ENCODE data around the gene SMYD3. TPM values are rescaled to one million over a fixed set of nuclear protein-coding genes. Genes with fewer than 3 reads are reported as not detected.

The SMYD3 gene
- total RNA-seq, 1 donor from 2014 or later: 23.9 TPM

DNA sequence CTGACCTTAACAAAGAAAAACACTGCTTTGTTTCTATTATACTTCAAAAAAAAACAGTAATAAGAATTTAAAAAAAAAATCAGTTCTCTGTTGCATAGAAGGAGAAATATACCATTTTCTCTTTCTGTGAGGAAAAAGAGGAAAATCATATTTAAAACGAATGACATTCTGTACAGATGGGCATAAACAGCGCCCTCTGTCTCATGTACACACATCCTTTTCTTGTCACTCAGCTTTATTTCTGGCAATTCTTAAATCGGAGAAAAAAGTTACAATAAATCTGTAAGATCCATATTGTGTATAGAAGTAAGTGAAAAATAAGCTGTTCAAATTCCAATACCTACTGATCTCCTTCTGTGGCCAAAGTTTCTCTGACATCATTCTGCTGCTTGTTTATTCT lies 245.4 kb downstream of the SMYD3 start:
- intact Hi-C loops (cut with micrococcal nuclease): no loop called here
- peaks cover 21% of the 10 kb centered on the region for H3K9me3 Mint-ChIP-seq
- H3K4me1 Mint-ChIP-seq: no peaks in the 10 kb centered on the region
- no peak for DNase-seq
- H3K36me3 Mint-ChIP-seq (ENCODE audit: low read depth): no peaks in the 10 kb centered on the region
- no peak overlapping the region for H3K27ac Mint-ChIP-seq
- no peak overlapping the region for H3K4me3 Mint-ChIP-seq
- no peaks in the 10 kb centered on the region for H3K27me3 Mint-ChIP-seq

DNA sequence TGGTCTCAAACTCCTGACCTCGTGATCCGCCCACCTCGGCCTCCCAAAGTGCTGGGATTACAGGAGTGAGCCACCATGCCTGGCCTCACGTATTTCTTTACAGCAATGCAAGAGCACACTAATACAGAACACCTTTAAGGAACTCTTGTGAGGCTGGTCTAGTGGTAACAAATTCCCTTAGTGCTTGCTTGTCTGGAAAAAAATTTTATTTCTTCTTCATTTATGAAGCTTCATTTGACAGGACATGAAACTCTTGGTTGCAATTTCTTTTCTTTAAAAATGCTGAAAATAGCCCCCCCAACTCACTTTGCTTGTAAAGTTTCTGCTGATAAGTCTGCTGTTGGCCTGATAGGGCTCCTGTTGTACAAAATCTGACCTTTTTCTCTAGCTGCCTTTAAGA lies 248.8 kb downstream of the SMYD3 start:
- H3K27me3 Mint-ChIP-seq: no peaks in the 10 kb centered on the region
- H3K36me3 Mint-ChIP-seq (ENCODE audit: low read depth): no peaks in the 10 kb centered on the region
- no peak overlapping the region for H3K4me3 Mint-ChIP-seq
- intact Hi-C loops (cut with micrococcal nuclease): no loop called here
- H3K4me1 Mint-ChIP-seq: no peaks in the 10 kb centered on the region
- peaks cover 21% of the 10 kb centered on the region for H3K9me3 Mint-ChIP-seq
- H3K27ac Mint-ChIP-seq: no peak overlapping the region
- no peak for DNase-seq

- Mint-ChIP-seq H3K9me3 (peaks cover 16% of the 10 kb centered on the region), H3K27me3 (no peaks in the 10 kb centered on the region), H3K36me3 (ENCODE audit: low read depth) (no peaks in the 10 kb centered on the region), H3K4me3 (no peak overlapping the region), H3K27ac (no peak overlapping the region), H3K4me1 (no peaks in the 10 kb centered on the region)
- DNase-seq: no peak
- intact Hi-C loops (cut with micrococcal nuclease): no loop called here
These were observed 251.3 kb downstream of the SMYD3 start for GRCh38 chr1:246255773-246256172.

DNA sequence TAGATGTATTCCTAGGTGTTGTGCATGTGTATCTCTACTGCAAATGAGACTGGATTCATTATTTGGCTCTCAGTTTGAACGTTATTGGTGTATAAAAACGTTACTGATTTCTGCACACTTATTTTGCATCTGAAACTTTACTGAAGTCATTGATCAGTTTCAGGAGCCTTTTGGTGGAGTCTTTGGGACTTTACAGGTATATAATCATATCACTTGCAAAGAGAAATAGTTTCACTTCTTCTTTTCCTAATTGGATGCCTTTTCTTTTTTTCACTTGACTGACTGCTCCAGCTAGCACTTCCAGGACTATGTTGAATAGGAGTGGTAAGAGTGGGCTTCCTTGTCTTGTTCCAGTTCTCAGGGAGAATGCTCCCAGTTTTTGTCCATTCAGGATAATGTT lies 252.2 kb downstream of the SMYD3 start:
- intact Hi-C loops (cut with micrococcal nuclease): no loop called here
- no peaks in the 10 kb centered on the region for H3K36me3 Mint-ChIP-seq (ENCODE audit: low read depth)
- peaks cover 16% of the 10 kb centered on the region for H3K9me3 Mint-ChIP-seq
- DNase-seq: no peak
- H3K27me3 Mint-ChIP-seq: no peaks in the 10 kb centered on the region
- H3K4me3 Mint-ChIP-seq: no peak overlapping the region
- H3K27ac Mint-ChIP-seq: no peak overlapping the region
- no peaks in the 10 kb centered on the region for H3K4me1 Mint-ChIP-seq

DNA sequence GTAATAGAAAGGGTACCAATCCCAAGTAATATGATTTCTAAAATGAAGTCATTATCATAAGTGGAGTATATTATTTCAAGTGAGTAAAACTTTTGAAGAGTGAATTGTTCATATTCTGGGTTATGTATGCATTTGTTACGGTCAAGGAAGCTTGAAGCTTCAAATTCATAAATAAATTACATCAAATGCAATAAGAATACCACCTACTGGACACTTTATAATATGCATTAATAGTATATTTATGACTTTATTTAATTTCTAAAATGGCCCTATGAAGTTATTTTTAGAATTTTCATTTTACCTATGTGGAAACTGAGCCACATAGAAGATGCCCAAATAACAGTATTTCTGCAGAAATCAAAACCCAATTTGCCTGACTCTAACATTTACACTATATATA lies 260.6 kb downstream of the SMYD3 start:
- H3K4me3 Mint-ChIP-seq: no peak overlapping the region
- no peak for DNase-seq
- H3K27me3 Mint-ChIP-seq: no peaks in the 10 kb centered on the region
- no peaks in the 10 kb centered on the region for H3K4me1 Mint-ChIP-seq
- intact Hi-C loops (cut with micrococcal nuclease): no loop called here
- H3K36me3 Mint-ChIP-seq (ENCODE audit: low read depth): no peaks in the 10 kb centered on the region
- no peak overlapping the region for H3K27ac Mint-ChIP-seq
- peaks cover 8% of the 10 kb centered on the region for H3K9me3 Mint-ChIP-seq

DNA sequence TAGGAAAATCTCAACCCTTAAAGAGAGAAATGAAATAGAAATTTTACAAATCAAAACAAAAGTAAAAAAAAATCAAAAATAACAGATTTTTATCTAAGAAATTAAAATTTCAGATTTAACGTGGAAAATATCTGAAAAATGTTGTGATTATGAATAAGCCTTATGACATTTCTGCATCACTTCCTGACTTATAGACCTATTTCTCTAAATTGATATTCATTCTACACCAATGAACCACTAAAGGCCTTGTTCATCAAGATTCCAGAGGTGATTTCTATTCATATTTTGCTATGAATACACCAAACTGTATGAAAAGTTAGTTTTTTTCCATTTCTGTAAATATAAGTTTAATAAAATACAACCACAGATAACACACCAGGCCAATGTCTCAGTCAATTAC lies 261.5 kb downstream of the SMYD3 start:
- H3K27me3 Mint-ChIP-seq: no peaks in the 10 kb centered on the region
- no peaks in the 10 kb centered on the region for H3K36me3 Mint-ChIP-seq (ENCODE audit: low read depth)
- DNase-seq: no peak
- intact Hi-C loops (cut with micrococcal nuclease): no loop called here
- no peaks in the 10 kb centered on the region for H3K4me1 Mint-ChIP-seq
- H3K4me3 Mint-ChIP-seq: no peak overlapping the region
- H3K27ac Mint-ChIP-seq: no peak overlapping the region
- H3K9me3 Mint-ChIP-seq: peaks cover 8% of the 10 kb centered on the region

DNA sequence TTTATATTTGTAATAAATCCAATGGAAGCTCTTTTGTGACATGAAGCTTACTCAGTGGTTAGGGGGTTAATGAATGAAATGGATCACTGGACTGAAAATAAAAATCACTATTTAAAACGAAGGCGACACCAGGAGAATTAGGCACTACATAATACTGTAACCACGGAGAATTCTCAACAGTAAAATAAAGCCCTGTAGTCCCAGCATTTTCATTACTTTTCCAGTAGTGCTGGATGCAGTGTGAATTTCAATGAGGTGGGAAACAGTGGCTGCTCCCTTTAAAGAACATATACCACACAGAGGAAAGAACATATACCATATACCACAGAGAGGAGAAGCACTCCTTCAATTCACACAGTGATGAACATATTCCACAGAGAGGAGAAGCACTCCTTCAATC lies 275.0 kb downstream of the SMYD3 start:
- intact Hi-C loops (cut with micrococcal nuclease): no loop called here
- H3K4me1 Mint-ChIP-seq: no peaks in the 10 kb centered on the region
- no peak for DNase-seq
- H3K27ac Mint-ChIP-seq: no peak overlapping the region
- no peaks in the 10 kb centered on the region for H3K27me3 Mint-ChIP-seq
- no peaks in the 10 kb centered on the region for H3K9me3 Mint-ChIP-seq
- no peaks in the 10 kb centered on the region for H3K36me3 Mint-ChIP-seq (ENCODE audit: low read depth)
- no peak overlapping the region for H3K4me3 Mint-ChIP-seq

DNA sequence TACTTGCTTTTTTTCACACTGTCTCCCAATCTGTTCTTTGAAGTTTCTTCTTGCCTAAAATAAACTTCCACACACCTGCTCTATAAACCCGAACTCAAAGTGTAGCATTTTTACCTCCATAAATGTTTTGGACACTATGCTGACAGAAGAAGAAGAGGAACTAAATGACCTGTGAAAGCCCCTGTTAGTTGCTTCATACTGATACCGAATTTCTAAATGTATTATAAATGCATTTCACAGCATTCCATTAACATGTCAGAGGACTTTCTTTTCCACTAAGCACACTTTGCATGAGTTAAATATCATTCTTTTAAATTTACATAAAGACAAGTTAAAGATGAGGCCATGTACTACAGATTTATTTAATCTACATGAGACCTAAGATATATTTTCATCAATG lies 281.0 kb downstream of the SMYD3 start:
- no peaks in the 10 kb centered on the region for H3K27me3 Mint-ChIP-seq
- no peak overlapping the region for H3K27ac Mint-ChIP-seq
- intact Hi-C loops (cut with micrococcal nuclease): no loop called here
- H3K9me3 Mint-ChIP-seq: no peaks in the 10 kb centered on the region
- DNase-seq: no peak
- no peaks in the 10 kb centered on the region for H3K36me3 Mint-ChIP-seq (ENCODE audit: low read depth)
- no peaks in the 10 kb centered on the region for H3K4me1 Mint-ChIP-seq
- no peak overlapping the region for H3K4me3 Mint-ChIP-seq

DNA sequence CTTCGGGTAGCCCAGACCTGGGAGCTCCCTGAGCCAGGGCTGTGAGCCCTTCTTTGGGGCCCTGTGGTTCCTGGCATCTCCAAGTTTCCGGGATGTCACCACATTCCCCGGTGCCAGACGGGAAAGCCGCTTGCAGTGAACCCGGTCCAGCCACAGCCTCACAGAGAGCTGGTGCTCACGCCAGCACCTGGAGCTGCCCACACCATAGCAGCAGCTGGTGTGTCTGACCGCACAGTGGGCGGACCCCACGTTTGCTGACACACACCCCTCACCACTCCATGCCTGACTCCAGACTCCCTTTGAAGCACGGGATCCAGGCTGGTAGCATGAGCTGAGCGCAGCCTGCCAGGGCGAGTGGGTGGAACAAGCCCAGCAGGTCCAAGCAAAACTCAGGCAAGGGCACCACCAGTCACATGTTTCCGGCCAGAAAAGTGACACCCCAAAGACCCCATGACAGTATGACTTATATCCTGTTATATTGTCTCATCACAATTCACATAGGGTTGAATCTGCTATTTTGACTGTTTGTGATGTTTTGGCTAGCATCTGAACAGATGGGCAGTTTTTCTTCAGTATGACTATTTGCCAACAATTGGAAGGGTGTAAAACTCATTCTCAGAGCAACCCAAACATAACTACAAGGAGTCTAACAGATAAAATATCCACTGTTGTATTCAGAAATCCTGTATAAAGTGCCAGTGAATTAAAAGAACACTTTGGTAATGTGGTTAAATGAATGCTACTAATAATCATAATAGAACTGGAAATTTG lies 285.4 kb downstream of the SMYD3 start:
- H3K36me3 Mint-ChIP-seq (ENCODE audit: low read depth): no peaks in the 10 kb centered on the region
- H3K27me3 Mint-ChIP-seq: no peaks in the 10 kb centered on the region
- DNase-seq: no peak
- no peaks in the 10 kb centered on the region for H3K9me3 Mint-ChIP-seq
- no peaks in the 10 kb centered on the region for H3K4me1 Mint-ChIP-seq
- no peak overlapping the region for H3K4me3 Mint-ChIP-seq
- intact Hi-C loops (cut with micrococcal nuclease): no loop called here
- no peak overlapping the region for H3K27ac Mint-ChIP-seq

DNA sequence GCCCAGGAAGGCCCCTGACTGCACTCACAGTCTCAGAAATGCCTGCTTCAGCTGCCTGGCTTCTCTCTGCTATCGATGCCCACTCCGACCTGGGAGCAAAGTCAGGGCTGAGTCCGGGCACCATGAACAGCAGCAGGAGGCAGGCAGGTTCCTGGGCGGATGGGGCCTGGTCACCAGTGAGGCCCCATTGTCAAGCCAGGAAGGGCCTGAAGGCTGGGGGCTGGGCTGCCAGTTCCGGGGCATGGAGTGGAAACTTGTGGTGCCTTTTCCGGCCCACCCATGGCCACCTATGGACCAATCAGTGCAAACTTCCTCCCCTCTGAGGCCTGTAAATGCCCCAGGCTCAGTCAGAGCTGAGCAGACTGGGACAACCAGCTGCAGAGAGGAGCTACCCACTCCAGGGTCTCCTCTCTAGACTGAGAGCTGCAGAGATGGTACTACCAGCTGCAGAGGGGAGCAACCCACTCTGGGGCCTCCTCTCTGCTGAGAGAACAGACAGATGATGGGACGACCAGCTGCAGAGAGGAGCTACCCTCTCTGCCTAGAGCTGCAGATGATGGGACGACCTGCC lies 286.5 kb downstream of the SMYD3 start:
- Mint-ChIP-seq H3K27ac (no peak overlapping the region), H3K4me1 (no peaks in the 10 kb centered on the region), H3K4me3 (no peak overlapping the region), H3K9me3 (no peaks in the 10 kb centered on the region), H3K36me3 (ENCODE audit: low read depth) (no peaks in the 10 kb centered on the region), H3K27me3 (no peaks in the 10 kb centered on the region)
- intact Hi-C loops (cut with micrococcal nuclease): no loop called here
- no peak for DNase-seq

- no peaks in the 10 kb centered on the region for H3K27me3 Mint-ChIP-seq
- intact Hi-C loops (cut with micrococcal nuclease): no loop called here
- no peak overlapping the region for H3K27ac Mint-ChIP-seq
These were observed 287.5 kb downstream of the SMYD3 start for GRCh38 chr1:246219508-246220030.

GRCh38 chr1:246218686-246219085 lies 288.4 kb downstream of the SMYD3 start:
- Mint-ChIP-seq H3K27ac (no peak overlapping the region), H3K4me3 (no peak overlapping the region), H3K9me3 (no peaks in the 10 kb centered on the region), H3K4me1 (no peaks in the 10 kb centered on the region), H3K27me3 (no peaks in the 10 kb centered on the region), H3K36me3 (ENCODE audit: low read depth) (no peaks in the 10 kb centered on the region)
- intact Hi-C loops (cut with micrococcal nuclease): no loop called here
- no peak for DNase-seq

More at GRCh38 chr1:246219508-246220030, 287.5 kb downstream of the SMYD3 start:
- H3K9me3 Mint-ChIP-seq: no peaks in the 10 kb centered on the region
- H3K4me1 Mint-ChIP-seq: no peaks in the 10 kb centered on the region
- H3K36me3 Mint-ChIP-seq (ENCODE audit: low read depth): no peaks in the 10 kb centered on the region
- DNase-seq: no peak
- H3K4me3 Mint-ChIP-seq: no peak overlapping the region

DNA sequence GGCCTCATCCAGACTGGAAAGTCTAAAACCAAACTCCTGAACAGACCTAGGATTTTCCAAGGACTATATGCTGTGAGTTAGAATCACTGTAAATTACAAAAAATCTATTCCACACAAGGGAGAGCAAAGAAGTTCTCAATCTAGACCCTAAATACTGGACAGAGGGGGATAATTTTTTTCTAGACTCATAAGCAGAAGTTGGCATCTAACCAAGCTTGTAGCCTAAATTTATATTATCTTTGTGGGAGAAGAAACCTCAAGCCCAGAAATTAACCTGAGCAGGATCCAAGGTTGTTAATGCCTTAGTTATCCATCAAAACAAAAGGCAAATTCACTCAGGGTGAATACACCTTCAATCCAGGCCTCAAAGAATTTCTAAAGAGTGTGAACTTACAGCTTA lies 290.2 kb downstream of the SMYD3 start:
- H3K4me1 Mint-ChIP-seq: no peaks in the 10 kb centered on the region
- no peaks in the 10 kb centered on the region for H3K9me3 Mint-ChIP-seq
- no peaks in the 10 kb centered on the region for H3K36me3 Mint-ChIP-seq (ENCODE audit: low read depth)
- no peak overlapping the region for H3K27ac Mint-ChIP-seq
- H3K27me3 Mint-ChIP-seq: no peaks in the 10 kb centered on the region
- intact Hi-C loops (cut with micrococcal nuclease): no loop called here
- DNase-seq: no peak
- H3K4me3 Mint-ChIP-seq: no peak overlapping the region

DNA sequence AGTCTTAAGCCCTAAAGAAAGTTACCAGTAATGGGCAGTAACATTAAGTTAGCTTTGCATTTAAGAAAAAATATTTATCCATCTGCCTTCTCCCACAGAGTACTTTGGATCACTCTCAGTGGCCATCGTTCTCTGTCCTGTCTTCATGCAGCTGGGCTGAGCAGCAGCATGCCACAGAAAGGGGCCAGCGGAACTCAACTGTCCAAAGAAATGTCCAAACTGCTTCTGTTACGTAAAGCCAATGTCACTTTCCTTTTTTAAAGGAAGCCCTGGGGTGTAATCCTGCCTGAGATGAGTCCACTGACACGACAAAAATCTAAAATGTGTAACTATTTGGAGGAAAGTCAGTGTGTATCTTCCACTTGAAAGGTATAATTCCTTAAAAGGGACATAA lies 291.6 kb downstream of the SMYD3 start:
- Mint-ChIP-seq H3K27me3 (no peaks in the 10 kb centered on the region), H3K27ac (no peak overlapping the region), H3K36me3 (ENCODE audit: low read depth) (no peaks in the 10 kb centered on the region), H3K4me3 (no peak overlapping the region), H3K4me1 (no peaks in the 10 kb centered on the region), H3K9me3 (no peaks in the 10 kb centered on the region)
- intact Hi-C loops (cut with micrococcal nuclease): no loop called here
- DNase-seq: no peak

Data from activated CD4-positive, alpha-beta T cell treated with anti-CD3 and anti-CD28 coated beads, Interleukin-2, amount 10 ng/mL, durations not matched to agents 24 days and 14 days (primary cell).